Measurements from ENCODE around the gene OR2AP1. TPM values are rescaled to one million over a fixed set of nuclear protein-coding genes. Genes with fewer than 3 reads are reported as not detected.

The OR2AP1 gene
- total RNA-seq, 4 donors from 2014 or later: not detected

GRCh38 chr12:55612646-55613045, 40.4 kb downstream of the OR2AP1 start:
- Histone ChIP-seq H3K4me3 (no peak overlapping the region), H3K4me1 (no peaks in the 10 kb centered on the region), H3K27me3 (no peaks in the 10 kb centered on the region), H3K9me3 (peaks cover 0 to 30% (median 0%) of the 10 kb centered on the region in 3 donors), H3K27ac (no peak overlapping the region), H3K36me3 (no peaks in the 10 kb centered on the region)
- WGBS, 2 donors (ENCODE audit: low coverage in 1 of 2): 19 to 31% methylated on average over 2 of the region's 2 CpGs
- no peak for ATAC-seq
- TF ChIP-seq POLR2AphosphoS5 (IDR thresholded peaks at IDR 0.05): no peak
- TF ChIP-seq EP300 (IDR thresholded peaks at IDR 0.05): no peak
- no peak for TF ChIP-seq CTCF (IDR thresholded peaks at IDR 0.05)
- TF ChIP-seq POLR2A (IDR thresholded peaks at IDR 0.05): no peak

GRCh38 chr12:55614764-55615163, 42.5 kb downstream of the OR2AP1 start:
- Histone ChIP-seq H3K27me3 (no peaks in the 10 kb centered on the region), H3K36me3 (no peaks in the 10 kb centered on the region)
- 73 to 88% methylated on average over 1 of the region's 1 CpG for WGBS, 2 donors (ENCODE audit: low coverage in 1 of 2)

GRCh38 chr12:55619354-55620138, 47.3 kb downstream of the OR2AP1 start:
- ATAC-seq: peak; percentile 88
- H3K27me3 ChIP-seq: no peaks in the 10 kb centered on the region
- peaks cover 0 to 24% (median 0%) of the 10 kb centered on the region in 3 donors for H3K9me3 ChIP-seq
- H3K36me3 ChIP-seq: no peaks in the 10 kb centered on the region
- 5 to 9% methylated on average over 6 of the region's 6 CpGs for WGBS, 2 donors (ENCODE audit: low coverage in 1 of 2)
- no peak overlapping the region for H3K4me3 ChIP-seq
- H3K27ac ChIP-seq: no peak overlapping the region
- H3K4me1 ChIP-seq: peaks cover 0 to 3% (median 0%) of the 10 kb centered on the region in 3 donors
- TF ChIP-seq POLR2A (IDR thresholded peaks at IDR 0.05): no peak
- no peak for TF ChIP-seq EP300 (IDR thresholded peaks at IDR 0.05)
- TF ChIP-seq CTCF (IDR thresholded peaks at IDR 0.05): peak; percentile 81 to 94 (median 88)
- peak; percentile 50 for TF ChIP-seq POLR2AphosphoS5 (IDR thresholded peaks at IDR 0.05)

More at GRCh38 chr12:55614764-55615163, 42.5 kb downstream of the OR2AP1 start:
- H3K9me3 ChIP-seq: peaks cover 0 to 30% (median 0%) of the 10 kb centered on the region in 3 donors
- ATAC-seq: no peak
- TF ChIP-seq POLR2A (IDR thresholded peaks at IDR 0.05) (no peak), CTCF (IDR thresholded peaks at IDR 0.05) (no peak), POLR2AphosphoS5 (IDR thresholded peaks at IDR 0.05) (no peak), EP300 (IDR thresholded peaks at IDR 0.05) (no peak)
- peaks cover 0 to 3% (median 0%) of the 10 kb centered on the region in 3 donors for H3K4me1 ChIP-seq
- no peak overlapping the region for H3K4me3 ChIP-seq
- H3K27ac ChIP-seq: no peak overlapping the region

GRCh38 chr12:55624056-55624455, 51.8 kb downstream of the OR2AP1 start:
- Histone ChIP-seq H3K27ac (no peak overlapping the region), H3K9me3 (no peaks in the 10 kb centered on the region), H3K36me3 (no peaks in the 10 kb centered on the region), H3K4me3 (no peak overlapping the region), H3K27me3 (no peaks in the 10 kb centered on the region), H3K4me1 (peaks cover 0 to 3% (median 0%) of the 10 kb centered on the region in 3 donors)
- ATAC-seq: no peak
- TF ChIP-seq POLR2A (IDR thresholded peaks at IDR 0.05) (no peak), EP300 (IDR thresholded peaks at IDR 0.05) (no peak), POLR2AphosphoS5 (IDR thresholded peaks at IDR 0.05) (no peak), CTCF (IDR thresholded peaks at IDR 0.05) (no peak)

Other genes with a start within 250 kb of the OR2AP1 start
- not detected for gene OR6C3, start 241.7 kb upstream of the OR2AP1 start, total RNA-seq
- gene OR6C75, start 209.5 kb upstream of the OR2AP1 start, total RNA-seq: not detected
- gene OR6C65, start 171.9 kb upstream of the OR2AP1 start, total RNA-seq: not detected
- not detected for gene OR6C76, start 146.2 kb upstream of the OR2AP1 start, total RNA-seq
- not detected for gene OR6C2, start 128.4 kb upstream of the OR2AP1 start, total RNA-seq
- not detected for gene OR6C70, start 102.3 kb upstream of the OR2AP1 start, total RNA-seq
- not detected for gene OR6C68, start 80.1 kb upstream of the OR2AP1 start, total RNA-seq
- gene OR6C4, start 22.9 kb upstream of the OR2AP1 start, total RNA-seq: not detected
- gene OR10P1, start 64.4 kb downstream of the OR2AP1 start, total RNA-seq: not detected
- 100 to 1,000 TPM; 143 to 260 (median 182) TPM for gene ITGA7, start 135.4 kb downstream of the OR2AP1 start, total RNA-seq
- 100 to 1,000 TPM; 187 to 214 (median 196) TPM for gene BLOC1S1, start 143.6 kb downstream of the OR2AP1 start, total RNA-seq
- gene RDH5, start 147.9 kb downstream of the OR2AP1 start, total RNA-seq: 10 to 100 TPM; 18.0 to 57.0 (median 31.9) TPM
- gene CD63, start 156.5 kb downstream of the OR2AP1 start, total RNA-seq: 100 to 1,000 TPM; 500 to 856 (median 792) TPM
- gene GDF11, start 170.7 kb downstream of the OR2AP1 start, total RNA-seq: 1 to 10 TPM; 2.8 to 9.8 (median 3.6) TPM
- 10 to 100 TPM; 50.3 to 90.5 (median 63.3) TPM for gene SARNP, start 245.3 kb downstream of the OR2AP1 start, total RNA-seq
- 10 to 100 TPM in 3 of 4 donors, 1 to 10 TPM in 1; 9.2 to 13.1 (median 11.9) TPM for gene ORMDL2, start 245.6 kb downstream of the OR2AP1 start, total RNA-seq

All from gastroesophageal sphincter (tissue), 4 donors.